OCI-LY7 (cell line): ENCODE results near the gene RAPGEF5.

Source experiments
- EZH2phosphoT487 ChIP-seq: fragments of 200-600 bp; sonication (generic); IDR thresholded peaks from 2 replicates; pipeline ENCODE4 v1.6.1; 2018; ENCODE audit warnings: low read depth, borderline replicate concordance, mild to moderate bottlenecking, mixed run types, antibody characterized with exemption, low read length, moderate library complexity, mixed read lengths
- TF ChIP-seq, protein P1 (sequence below): fragments of 200-600 bp; sonication (generic); conservative IDR thresholded peaks from 2 replicates; pipeline ENCODE4 v1.5.1; 2014; ENCODE audit warnings: mild to moderate bottlenecking, antibody characterized with exemption, low read length, moderate library complexity, mixed read lengths

DNA sequence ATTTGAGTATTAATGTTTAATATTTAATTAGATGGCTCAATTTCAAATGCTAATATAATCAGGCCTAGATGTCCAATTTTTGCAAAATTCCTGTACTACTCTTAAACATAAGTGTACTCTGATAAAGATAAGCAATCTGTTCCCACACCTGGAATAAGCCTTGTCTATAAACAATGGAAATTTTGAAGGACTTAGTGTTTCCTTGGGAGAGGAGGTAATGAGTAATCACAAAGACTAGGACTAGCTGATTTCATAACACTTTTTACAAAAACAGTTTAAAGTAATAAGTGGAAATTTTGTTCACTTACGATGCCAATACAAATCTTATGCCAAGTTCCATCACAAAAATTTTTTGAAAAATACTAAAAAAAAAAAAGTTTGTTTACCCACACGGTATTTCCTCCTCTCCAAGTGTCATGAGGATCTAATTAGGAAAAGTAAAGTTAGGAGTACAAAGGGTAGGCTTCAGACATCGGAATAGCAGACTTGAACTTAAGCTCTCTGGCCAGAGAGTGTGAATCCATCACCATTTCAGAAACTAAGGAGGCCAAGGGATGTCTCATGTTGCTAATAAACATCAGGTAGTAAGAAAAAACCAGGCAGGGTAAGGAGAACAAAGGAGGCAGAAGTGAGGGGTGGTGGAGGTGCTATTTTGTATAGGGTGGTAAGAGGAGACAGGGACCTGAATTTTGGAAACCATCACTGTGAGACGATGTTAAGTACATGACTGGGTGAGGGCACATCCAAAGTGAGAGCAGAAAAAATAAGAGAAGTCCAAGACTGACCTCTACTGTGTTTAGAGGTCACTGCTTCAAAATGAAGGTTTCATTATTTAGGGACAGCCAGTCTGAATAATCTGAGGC, 61.3 kb downstream of the RAPGEF5 start:
- TF ChIP-seq, protein P1, sequence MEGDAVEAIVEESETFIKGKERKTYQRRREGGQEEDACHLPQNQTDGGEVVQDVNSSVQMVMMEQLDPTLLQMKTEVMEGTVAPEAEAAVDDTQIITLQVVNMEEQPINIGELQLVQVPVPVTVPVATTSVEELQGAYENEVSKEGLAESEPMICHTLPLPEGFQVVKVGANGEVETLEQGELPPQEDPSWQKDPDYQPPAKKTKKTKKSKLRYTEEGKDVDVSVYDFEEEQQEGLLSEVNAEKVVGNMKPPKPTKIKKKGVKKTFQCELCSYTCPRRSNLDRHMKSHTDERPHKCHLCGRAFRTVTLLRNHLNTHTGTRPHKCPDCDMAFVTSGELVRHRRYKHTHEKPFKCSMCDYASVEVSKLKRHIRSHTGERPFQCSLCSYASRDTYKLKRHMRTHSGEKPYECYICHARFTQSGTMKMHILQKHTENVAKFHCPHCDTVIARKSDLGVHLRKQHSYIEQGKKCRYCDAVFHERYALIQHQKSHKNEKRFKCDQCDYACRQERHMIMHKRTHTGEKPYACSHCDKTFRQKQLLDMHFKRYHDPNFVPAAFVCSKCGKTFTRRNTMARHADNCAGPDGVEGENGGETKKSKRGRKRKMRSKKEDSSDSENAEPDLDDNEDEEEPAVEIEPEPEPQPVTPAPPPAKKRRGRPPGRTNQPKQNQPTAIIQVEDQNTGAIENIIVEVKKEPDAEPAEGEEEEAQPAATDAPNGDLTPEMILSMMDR: no peak
- TF ChIP-seq EZH2phosphoT487: no peak
